ENCODE data around the gene MAP2K7. TPM values are rescaled to one million over a fixed set of nuclear protein-coding genes. Genes with fewer than 3 reads are reported as not detected.
A peak's percentile ranks its signal among the peaks of the same experiment; 100 is the strongest.
"Not testable (repeated sequence)": the region's sequence is repeated elsewhere in the genome, so short reads cannot be mapped to it uniquely, and the experiment has no call there.

The MAP2K7 gene
- polyA plus RNA-seq (ENCODE audit: insufficient read depth in 1 of 5, insufficient read length in 5 of 5, low replicate concordance in 1 of 5) = 10 to 100 TPM; 22.2 to 36.8 (median 29.5) TPM
- long read RNA-seq, donor 1, partial matches to known transcripts = 0 of 9 reads
- long read RNA-seq, donor 1, other reads (novel, unspliced or antisense) = 0 of 9 reads
- long read RNA-seq, donor 2, partial matches to known transcripts = 0 of 5 reads
- long read RNA-seq, donor 2, other reads (novel, unspliced or antisense) = 0 of 5 reads
- long read RNA-seq, donor 3, partial matches to known transcripts = 0 of 5 reads
- long read RNA-seq, donor 3, other reads (novel, unspliced or antisense) = 0 of 5 reads
- long read RNA-seq, donor 4, partial matches to known transcripts = 0 of 6 reads
- long read RNA-seq, donor 4, other reads (novel, unspliced or antisense) = 0 of 6 reads
- long read RNA-seq, donor 5, transcript MAP2K7-201 (11 exons, 3,361 nt) = major isoform, 6 of 7 reads
- long read RNA-seq, donor 5, partial matches to known transcripts = 0 of 7 reads
- long read RNA-seq, donor 5, other reads (novel, unspliced or antisense) = 0 of 7 reads
- long read RNA-seq, donor 6, transcript MAP2K7-201 (11 exons, 3,361 nt) = major isoform, 7 of 14 reads
- long read RNA-seq, donor 6, partial matches to known transcripts = 5 of 14 reads
- long read RNA-seq, donor 6, other reads (novel, unspliced or antisense) = 0 of 14 reads
- long read RNA-seq, donor 7, transcript MAP2K7-201 (11 exons, 3,361 nt) = major isoform, 5 of 7 reads
- long read RNA-seq, donor 7, partial matches to known transcripts = 0 of 7 reads
- long read RNA-seq, donor 7, other reads (novel, unspliced or antisense) = 0 of 7 reads
- long read RNA-seq, donor 8, partial matches to known transcripts = 0 of 4 reads
- long read RNA-seq, donor 8, other reads (novel, unspliced or antisense) = 0 of 4 reads

DNA sequence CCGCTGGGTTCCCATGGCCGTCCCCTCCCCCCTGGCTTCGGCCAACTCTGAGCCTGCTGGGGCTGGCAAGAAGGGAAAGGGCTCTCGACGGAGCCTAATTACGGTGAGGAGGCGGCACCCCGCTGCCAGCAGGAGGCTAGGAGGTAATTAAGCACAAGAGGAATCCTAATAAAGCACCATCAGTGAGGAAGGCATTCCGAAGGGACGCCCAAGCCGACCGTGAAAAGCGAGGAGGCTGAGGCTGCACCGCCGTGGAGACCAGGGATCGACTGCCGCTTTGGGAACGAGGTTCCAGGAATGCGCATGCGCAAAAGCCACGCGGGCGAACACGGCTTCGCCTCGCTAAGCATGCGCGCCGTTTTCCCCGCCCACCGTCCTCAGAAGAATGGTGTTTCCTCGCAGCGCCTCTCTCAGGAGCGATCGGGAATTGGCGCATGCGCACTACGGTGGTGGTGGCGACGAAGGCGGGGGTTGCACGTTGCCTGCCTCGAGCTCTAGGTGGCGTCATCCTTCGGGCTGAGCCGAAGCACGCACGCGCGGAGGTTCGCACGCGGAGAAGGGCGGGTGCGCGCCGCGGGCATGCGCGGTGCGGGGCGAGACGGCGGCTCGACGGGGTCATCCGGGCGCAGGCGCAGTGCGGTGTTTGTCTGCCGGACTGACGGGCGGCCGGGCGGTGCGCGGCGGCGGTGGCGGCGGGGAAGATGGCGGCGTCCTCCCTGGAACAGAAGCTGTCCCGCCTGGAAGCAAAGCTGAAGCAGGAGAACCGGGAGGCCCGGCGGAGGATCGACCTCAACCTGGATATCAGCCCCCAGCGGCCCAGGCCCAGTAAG, at the start of gene MAP2K7:
TSS of gene MAP2K7 (plus strand) at position 634 of the 830 bp plus-strand sequence. CDS start at position 702, 68 bp downstream.
- peak; percentile 100 for DNase-seq

DNA sequence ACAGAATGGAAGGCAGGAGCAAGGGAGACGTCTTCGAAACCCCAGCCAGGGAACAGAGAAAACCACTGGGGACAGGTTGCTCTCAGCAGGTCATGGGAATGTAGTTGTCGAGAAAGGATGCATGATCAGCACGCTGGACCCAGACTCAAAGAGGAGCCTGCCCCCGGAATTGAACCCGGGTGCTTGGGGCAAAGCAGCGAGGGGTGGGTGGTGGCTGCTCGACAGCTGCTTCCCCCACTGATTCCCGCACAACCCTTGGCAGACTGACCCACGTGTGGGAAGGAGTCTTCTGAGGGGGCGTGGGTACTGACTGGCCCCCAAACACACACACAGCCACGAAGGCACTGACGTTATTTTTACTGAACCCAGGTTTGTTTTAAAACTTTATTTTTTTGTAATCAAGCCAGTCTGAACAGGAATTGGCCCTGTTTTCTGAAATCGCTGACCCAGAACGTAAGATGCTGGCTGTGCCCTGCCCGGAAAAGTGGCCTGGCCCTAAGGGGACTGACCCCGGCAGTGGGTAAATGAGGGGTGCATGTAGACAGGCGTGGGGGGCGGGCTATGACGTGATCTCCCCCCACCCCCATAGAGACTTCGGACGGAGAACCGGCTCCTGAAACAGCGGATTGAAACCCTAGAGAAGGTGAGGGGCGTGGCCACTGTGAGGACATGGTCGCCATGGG, 48.1 kb upstream of the MAP2K7 start:
- no peak for DNase-seq

DNA sequence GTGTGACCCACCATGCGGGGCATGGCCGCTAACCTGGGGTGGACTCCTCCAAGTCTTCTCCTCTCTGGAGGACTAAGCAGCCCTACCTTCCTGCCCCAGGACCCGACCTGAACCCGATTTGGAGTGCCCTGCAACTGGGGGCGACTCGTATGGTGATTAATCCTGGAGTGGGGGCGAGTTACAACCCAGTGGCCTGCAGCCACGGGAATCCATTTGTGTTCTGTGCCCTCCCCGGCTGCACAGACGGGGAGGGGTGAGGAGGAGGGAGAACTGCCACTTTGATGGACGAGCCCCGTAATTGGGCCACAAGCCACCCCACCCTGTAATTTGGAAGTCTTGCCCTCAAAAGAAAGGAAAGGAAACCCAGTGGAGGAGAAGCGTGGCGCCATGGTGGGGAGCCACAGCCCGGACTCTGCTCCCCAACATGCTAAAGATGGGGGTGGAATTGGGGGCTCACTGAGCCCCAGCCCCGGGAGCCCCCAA, 47.5 kb upstream of the MAP2K7 start:
- DNase-seq = no peak

DNA sequence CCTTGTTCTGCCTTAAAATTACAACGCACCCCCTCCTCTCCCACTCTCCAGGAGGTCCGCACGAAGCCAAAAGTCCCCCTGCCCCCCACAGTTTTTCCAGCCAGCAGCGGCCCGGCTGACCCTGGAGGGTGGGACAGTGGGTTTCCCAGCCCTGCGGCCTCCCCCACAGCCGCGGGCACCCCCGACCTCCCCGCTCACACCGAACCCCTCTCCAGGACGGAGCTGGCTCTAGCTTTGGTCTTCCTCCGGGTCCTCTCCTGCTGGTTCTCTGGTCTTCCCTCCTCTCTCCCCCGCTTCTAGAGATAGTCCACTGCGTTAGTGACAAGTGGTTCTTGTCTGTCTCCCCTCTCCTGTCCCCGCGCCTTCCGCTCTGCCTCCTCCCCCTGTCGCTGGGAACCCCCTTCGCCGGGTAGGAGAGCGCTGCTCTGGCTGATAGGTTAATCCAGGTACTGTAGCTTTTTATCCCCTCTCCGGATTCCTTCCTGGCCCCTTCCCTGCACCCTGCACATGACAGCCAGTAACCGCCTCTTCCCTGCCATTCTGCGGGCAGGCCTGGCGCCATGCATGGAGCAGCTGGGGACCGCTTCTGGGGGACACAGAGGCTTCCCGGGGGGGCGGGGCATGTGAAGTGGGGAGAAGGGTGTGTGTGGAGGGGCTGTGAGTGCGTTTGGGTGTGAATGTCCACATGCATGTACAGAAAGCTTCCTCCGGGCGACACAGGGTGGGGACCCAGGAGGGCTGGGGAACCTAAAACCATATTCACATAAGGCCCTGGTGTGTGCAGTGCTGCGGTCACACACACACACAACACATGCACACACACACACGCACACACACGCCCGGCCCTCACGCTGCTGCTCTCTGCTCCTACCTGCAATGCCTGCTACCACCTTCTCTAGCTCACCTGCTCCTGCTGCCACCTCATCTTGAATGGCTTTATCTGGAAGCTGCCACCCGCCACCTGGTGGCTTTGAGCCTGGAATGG, 46.7 kb upstream of the MAP2K7 start:
- no peak for DNase-seq

DNA sequence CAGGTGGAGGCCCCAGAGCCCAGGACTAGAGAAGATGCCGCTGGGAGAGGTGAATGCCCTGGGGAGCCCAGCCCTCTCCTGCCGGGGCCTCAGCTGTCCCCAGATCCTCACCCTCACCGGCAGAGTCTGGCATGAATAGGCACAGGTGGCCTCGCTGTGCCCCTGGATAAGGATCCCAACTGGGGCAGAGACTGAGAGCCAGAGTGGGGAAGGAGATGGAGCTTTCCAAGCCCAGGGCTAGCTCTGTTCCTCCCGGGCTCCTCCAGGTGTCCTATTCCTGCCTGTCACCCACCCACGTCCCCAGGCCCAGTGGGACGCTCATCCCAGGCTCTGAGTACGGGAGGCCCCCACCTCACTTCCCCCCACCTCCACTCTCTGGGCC, 46.0 kb upstream of the MAP2K7 start:
- no peak for DNase-seq

DNA sequence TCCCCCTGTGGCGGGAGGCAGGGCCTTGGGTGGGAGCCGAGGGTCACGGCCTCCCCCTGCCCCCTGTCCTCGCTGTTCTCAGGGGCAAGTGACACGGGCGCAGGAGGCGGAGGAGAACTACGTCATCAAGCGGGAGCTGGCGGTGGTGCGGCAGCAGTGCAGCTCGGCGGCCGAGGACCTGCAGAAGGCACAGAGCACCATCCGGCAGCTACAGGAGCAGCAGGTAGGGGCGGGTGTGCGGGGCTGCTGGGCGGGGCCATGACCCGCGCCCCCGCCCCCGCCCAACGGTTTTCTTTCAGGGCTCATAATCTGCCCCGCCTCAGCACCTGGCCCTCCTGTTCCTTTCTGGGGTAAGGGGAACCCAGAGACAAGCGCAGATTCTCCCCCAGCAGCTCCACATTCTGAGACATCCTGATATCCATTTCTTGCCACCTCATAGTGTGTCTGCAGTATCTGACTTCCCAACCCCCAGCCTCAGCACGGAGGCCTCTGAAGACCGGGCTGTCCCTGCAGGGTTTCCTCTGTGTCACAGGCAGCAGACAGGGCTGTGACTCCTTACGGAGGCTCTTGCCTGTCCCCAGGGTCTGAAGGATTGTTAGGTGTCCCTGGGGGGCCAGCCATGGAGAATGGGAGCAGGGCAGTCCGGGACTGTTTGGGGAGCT, 45.4 kb upstream of the MAP2K7 start:
- no peak for DNase-seq

DNA sequence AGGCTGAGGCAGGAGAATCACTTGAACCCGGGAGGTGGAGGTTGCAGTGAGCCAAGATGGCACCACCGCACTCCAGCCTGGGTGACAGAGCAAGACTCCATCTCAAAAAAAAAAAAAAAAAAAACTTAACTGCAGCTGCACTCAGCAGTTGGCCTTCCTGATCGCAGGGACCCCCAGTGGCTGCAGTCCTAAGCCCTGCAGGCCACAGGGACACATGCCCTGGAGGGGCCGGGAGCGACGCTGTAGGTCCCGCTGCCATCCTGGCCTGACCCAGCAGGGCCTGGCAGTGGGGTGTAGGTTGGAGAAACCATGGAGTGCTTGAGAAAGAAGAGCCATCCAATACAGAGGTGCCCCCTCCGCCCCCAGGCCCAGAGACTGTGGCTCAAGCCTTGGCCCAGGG, 44.6 kb upstream of the MAP2K7 start:
- not testable (repeated sequence) for DNase-seq

DNA sequence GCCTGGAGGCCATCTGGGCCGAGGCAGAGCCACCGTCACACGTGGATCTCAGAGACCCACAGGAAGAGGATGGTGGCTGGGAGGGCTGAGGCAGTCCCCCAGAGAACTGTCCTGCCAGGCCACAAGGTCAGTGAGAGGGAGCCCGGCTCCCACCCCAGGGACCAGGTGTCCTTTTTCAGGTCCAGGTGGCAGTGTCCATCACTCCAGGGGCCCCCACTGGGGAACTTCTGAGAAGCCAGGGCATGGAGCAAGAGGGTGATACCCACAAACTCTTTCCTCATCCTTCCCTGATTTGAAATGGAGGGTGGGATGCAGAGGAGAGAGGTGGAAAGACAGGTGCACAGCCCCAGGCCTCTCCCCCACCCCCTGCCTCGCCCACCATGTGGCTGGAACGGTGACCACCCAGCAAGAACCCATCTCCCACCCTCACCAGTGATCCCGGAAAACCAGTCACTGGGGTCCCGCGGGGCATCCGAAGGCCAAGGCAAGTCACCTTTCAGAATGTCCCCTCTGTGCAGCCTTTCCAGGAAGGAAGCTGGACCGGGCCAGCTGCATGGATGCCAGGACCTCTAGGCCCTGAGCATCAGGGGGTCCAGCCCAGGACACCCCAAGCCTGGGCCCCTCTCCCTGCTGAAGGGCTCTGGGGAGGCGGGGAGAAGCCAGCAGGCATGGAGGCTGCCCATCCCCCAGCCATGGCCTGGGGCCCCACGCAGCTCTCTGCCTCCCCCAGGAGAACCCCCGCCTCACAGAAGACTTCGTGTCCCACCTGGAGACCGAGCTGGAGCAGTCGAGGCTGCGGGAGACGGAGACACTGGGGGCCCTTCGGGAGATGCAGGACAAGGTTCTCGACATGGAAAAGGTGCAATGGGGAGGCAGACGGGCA, 43.6 kb upstream of the MAP2K7 start:
- DNase-seq = no peak

DNA sequence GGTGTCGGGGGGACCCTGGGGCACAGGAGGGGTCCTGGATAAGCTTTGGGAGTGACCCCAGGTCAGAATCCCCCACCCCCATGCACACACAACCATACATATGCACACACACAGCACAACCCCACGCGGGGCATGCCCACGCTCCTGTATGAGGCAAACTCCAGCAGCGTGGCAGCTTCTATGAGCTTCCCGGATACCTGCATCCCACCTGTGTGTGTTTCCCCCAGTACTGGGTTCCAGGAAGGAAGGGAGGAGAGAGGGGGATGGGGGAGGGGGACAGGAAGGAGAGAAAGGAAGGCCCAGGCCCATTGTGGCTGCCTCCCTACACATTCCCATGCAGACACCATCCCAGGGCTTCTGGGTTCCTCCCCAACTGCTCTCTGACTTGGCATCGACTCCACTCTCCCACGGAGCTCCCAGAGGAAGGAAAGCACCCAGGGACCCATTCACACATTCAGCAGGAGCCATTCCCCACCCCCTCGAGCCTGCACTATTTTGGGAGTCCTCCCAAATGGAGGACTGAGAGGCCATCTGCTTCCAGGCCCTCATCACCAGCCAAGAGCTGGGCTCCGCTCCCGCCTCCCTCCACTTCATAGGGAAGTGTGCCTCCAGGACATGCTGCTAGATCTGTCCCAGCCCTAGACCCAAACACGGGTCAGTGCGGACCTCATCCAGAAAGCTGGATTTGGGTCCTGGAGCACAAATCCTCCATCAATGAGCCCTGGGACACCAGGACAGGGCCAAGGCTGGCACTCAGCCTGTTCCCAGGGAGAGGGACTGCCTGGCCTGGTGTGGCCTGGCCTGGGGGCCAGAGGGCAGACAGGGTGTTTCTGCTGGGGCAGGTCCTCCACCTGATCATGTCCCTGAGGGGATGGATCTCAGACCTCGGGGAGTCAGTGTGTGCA, 42.7 kb upstream of the MAP2K7 start:
- no peak for DNase-seq

DNA sequence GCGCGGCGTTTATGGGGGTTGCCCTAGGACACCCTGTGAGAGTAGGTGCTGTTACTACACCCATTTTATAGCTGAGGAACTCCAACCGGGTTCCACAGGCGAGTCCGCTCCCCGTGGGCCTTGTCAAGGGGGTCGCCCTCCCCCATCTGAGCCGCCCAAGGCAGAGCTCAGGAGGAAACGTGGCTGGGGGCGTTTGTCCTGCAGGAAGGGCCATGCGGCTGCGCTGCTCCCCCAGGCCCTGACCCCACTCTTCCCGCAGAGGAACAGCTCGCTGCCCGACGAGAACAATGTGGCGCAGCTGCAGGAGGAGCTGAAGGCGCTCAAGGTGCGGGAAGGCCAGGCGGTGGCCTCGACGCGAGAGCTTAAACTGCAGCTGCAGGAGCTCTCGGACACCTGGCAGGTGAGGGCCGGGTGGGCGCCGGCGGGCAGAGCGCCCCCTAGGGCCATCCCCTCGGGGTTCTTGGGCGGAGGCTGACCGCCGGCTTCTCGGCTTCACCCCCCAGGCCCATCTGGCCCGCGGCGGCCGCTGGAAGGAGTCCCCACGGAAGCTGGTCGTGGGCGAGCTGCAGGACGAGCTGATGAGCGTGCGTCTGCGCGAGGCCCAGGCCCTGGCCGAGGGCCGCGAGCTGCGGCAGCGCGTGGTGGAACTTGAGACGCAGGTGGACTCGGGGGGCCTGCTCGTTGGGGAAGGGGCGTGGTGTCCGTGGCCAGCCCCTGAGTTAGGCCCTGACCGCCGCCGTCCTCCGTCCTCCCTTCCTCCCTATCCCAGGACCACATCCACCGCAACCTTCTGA, 41.9 kb upstream of the MAP2K7 start:
- no peak for DNase-seq

DNA sequence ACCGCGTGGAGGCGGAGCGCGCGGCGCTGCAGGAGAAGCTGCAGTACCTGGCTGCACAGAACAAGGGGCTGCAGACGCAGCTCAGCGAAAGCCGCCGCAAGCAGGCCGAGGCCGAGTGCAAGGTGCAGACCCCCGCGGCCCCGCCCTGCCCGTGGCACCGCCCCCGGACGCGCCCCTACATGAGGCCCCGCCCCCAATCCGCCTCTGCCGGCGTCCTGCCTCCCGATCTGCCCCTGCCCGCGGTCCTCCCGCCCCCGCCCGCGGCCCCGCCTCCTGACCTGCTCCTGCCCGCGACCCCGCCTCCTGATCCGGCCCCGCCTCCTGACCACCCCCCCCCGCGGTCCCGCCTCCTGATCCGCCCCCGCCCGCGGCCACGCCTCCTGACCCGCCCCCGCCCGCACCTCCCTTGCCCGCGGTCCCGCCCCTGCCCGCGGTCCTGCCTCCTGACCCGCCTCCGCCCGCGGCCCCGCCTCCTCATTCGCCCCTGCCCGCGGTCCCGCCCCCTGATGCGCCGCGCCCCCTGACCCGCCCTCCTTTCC, 41.2 kb upstream of the MAP2K7 start:
- DNase-seq = no peak

DNA sequence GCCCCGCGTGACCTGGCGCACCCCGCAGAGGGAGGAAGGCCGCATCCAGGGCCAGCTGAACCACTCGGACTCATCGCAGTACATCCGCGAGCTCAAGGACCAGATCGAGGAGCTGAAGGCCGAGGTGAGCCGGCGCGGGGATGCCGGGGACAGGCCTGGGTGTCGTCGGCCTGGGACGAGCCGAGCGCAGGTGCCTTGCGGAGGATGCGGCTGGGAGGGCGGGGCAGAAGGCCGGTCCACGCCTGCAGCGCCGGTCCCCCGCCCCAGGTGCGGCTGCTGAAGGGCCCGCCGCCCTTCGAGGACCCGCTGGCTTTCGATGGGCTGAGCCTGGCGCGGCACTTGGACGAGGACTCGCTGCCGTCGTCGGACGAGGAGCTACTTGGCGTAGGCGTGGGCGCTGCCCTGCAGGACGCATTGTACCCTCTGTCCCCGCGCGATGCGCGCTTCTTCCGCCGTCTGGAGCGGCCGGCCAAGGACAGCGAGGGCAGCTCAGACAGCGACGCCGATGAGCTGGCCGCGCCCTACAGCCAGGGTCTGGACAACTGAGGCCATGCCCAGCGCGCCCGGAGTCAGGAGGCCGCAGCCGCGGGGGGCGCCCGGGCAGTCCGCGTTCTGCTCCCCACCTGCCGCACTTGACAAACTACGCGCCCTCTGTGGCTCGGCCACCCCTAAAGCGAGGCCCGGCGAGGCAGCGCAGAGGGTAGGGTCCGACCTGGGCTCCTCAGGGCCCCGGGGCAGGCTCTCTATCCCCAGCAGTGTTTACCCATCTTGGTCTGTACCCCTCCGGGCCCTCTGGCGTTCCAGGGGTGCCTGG, 40.3 kb upstream of the MAP2K7 start:
- DNase-seq = no peak

DNA sequence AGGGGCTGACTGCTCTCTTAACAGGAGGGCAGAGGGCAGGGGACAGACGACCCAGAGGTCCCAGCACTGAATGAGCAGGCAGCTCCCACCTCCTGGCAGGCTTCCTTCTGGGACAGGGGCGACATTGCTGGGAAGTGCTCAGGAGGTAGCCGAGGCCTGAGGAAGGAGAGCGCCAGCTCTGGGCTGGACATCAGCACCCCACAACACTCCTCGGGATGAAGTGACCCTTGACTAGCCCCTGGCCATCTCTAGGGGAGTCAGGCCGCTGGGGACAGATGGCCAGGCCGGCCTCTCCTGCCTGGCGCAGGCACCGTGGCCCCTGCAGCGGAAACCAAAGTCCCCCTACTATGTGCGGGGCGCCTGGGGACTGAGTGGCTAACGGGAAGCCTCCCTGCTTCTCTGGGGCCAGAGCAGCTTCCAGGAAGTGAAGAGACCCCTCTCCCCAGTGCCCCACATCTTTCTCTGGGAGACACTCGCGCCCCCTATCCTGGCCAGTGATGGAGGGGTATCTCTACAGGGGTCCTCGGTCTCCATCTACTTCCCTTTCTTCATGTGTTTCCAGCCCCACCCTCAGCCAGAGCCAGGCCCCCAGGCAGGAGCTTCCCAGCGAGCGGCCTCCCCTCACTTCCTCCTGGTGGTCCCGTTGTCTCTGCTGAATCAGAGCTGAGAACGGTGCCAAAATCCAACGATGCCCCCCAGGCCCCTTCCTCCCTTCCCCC, 39.5 kb upstream of the MAP2K7 start:
- no peak for DNase-seq

DNA sequence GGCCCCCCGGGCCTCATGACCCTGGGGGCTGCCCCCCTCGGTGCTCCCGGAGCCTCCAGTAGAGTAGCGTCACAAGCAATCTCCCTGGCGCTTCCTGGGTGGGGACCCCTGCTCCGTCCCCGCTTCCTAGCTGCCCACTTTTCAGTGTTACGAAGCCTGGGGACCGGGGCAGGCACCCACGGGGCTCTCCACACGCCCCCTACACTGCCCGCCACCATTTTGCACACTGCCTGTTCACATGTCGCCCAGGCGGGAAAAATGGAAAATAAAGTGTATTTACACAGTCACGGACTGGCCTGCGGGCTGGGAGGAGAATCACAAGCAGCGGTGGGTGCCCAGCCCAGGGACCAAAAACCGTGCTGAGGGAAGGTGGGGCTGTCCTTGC, 39.0 kb upstream of the MAP2K7 start:
- DNase-seq = no peak

Data from right lung (tissue), 10 donors.